Measurements from ENCODE around the gene POLR1H.

The POLR1H gene

GRCh38 chr6:30061858-30062458, 893 bp downstream of the POLR1H start:
- DNase-seq (ENCODE audit: low read depth): no peak

GRCh38 chr6:30062471-30063178, 1.6 kb downstream of the POLR1H start:
- no peak for DNase-seq (ENCODE audit: low read depth)

- DNase-seq (ENCODE audit: low read depth): no peak
These were observed 2.2 kb downstream of the POLR1H start for GRCh38 chr6:30063315-30063714.

- DNase-seq (ENCODE audit: low read depth): no peak
These were observed 5.0 kb downstream of the POLR1H start for GRCh38 chr6:30066082-30066481.

- peak; percentile 98 for DNase-seq (ENCODE audit: low read depth)
These were observed 5.8 kb downstream of the POLR1H start, which contains the start of gene PPP1R11 for GRCh38 chr6:30066577-30067459. TSS of gene PPP1R11 (plus strand) at chr6:30067198. CDS start at chr6:30067411, 213 bp downstream.

GRCh38 chr6:30067460-30068139, 6.5 kb downstream of the POLR1H start:
- DNase-seq (ENCODE audit: low read depth): no peak

- no peak for DNase-seq (ENCODE audit: low read depth)
These were observed 10.2 kb downstream of the POLR1H start for GRCh38 chr6:30071081-30071818.

GRCh38 chr6:30071858-30072257, 10.8 kb downstream of the POLR1H start:
- DNase-seq (ENCODE audit: low read depth): no peak

GRCh38 chr6:30073489-30074235, 12.6 kb downstream of the POLR1H start:
- no peak for DNase-seq (ENCODE audit: low read depth)

GRCh38 chr6:30074331-30075093, 13.4 kb downstream of the POLR1H start:
- DNase-seq (ENCODE audit: low read depth): no peak

GRCh38 chr6:30075094-30075789, 14.2 kb downstream of the POLR1H start, which contains the start of gene RNF39:
TSS of gene RNF39 (minus strand) at chr6:30075769. CDS start at chr6:30075585, 184 bp downstream.
- DNase-seq (ENCODE audit: low read depth): no peak

GRCh38 chr6:30075790-30076732, 15.0 kb downstream of the POLR1H start:
- no peak for DNase-seq (ENCODE audit: low read depth)

- no peak for DNase-seq (ENCODE audit: low read depth)
These were observed 16.2 kb downstream of the POLR1H start for GRCh38 chr6:30077218-30077617.

- DNase-seq (ENCODE audit: low read depth): no peak
These were observed 26.8 kb downstream of the POLR1H start for GRCh38 chr6:30087876-30088275.

GRCh38 chr6:30091577-30092381, 30.7 kb downstream of the POLR1H start:
- no peak for DNase-seq (ENCODE audit: low read depth)

- no peak for DNase-seq (ENCODE audit: low read depth)
These were observed 31.9 kb downstream of the POLR1H start for GRCh38 chr6:30092852-30093543.

Data from activated T-helper 9 cell treated with anti-CD3 and anti-CD28 coated beads, Interleukin-2, amount 50 U/mL, for 16 hours (primary cell).